WTC11 (cell line): Measurements from ENCODE around the gene VWF. TPM values are rescaled to one million over a fixed set of nuclear protein-coding genes. Genes with fewer than 3 reads are reported as not detected.

ENCODE experiments used
- ATAC-seq: fragments of 200-7000 bp; cut with Tn5 transposase; 2 replicates; pipeline ENCODE4 v1.10.0; 2021; ENCODE audit warnings: mild to moderate bottlenecking, moderate library complexity
- CTCF ChIA-PET: fragments of 300-600 bp; sonication (Branson Sonifier 250); formaldehyde crosslinking; loops from one replicate; lab custom pipeline; 2021; ENCODE audit warnings: antibody characterized with exemption; lab: Charles Lee
- POLR2A ChIA-PET: fragments of 350-600 bp; sonication (Branson Sonifier 250); formaldehyde crosslinking; loops from one replicate; lab custom pipeline; 2021; ENCODE audit warnings: antibody characterized with exemption; lab: Charles Lee
- DNase-seq: peaks from one replicate; pipeline ENCODE4 v3.0.0; 2021; ENCODE audit warnings: low spot score
- H3K27ac Mint-ChIP-seq: 2 replicates; pipeline ENCODE4 v1.8.0; 2021; ENCODE audit warnings: mixed read lengths
- H3K27me3 Mint-ChIP-seq: 2 replicates; pipeline ENCODE4 v1.8.0; 2021; ENCODE audit warnings: low read depth, mild to moderate bottlenecking, moderate library complexity, mixed read lengths
- H3K36me3 Mint-ChIP-seq: 2 replicates; pipeline ENCODE4 v1.8.0; 2021; ENCODE audit warnings: mixed read lengths
- H3K4me1 Mint-ChIP-seq: 2 replicates; pipeline ENCODE4 v1.8.0; 2022; ENCODE audit warnings: mixed read lengths
- H3K4me3 Mint-ChIP-seq: 2 replicates; pipeline ENCODE4 v1.8.0; 2021; ENCODE audit warnings: mild to moderate bottlenecking, moderate library complexity, mixed read lengths
- H3K9me3 Mint-ChIP-seq: 2 replicates; pipeline ENCODE4 v1.8.0; 2021; ENCODE audit warnings: mixed read lengths
- ATF1 ChIP-seq: sonication (generic); formaldehyde crosslinking; IDR thresholded peaks from 2 replicates; pipeline ENCODE4 v1.8.1; 2023; ENCODE audit warnings: mild to moderate bottlenecking, moderate library complexity, missing genetic modification reagents
- CBFB ChIP-seq: sonication (generic); formaldehyde crosslinking; IDR thresholded peaks from 2 replicates; pipeline ENCODE4 v1.8.1; 2022; ENCODE audit warnings: mild to moderate bottlenecking, low read depth, missing genetic modification reagents
- EMX1 ChIP-seq: fragments of 250-450 bp; sonication (Bioruptor Pico); IDR thresholded peaks from 2 replicates; pipeline ENCODE4 v1.8.0; 2021; ENCODE audit warnings: mild to moderate bottlenecking
- ESRRA ChIP-seq: sonication (generic); formaldehyde crosslinking; IDR thresholded peaks from 2 replicates; pipeline ENCODE4 v1.8.1; 2022; ENCODE audit warnings: mild to moderate bottlenecking, missing genetic modification reagents, borderline replicate concordance
- FOXJ3 ChIP-seq: sonication (generic); formaldehyde crosslinking; IDR thresholded peaks from 2 replicates; pipeline ENCODE4 v1.9.0; 2021; ENCODE audit warnings: missing genetic modification reagents, mild to moderate bottlenecking, borderline replicate concordance
- GABPB1 ChIP-seq: sonication (generic); formaldehyde crosslinking; IDR thresholded peaks from 2 replicates; pipeline ENCODE4 v1.8.1; 2023; ENCODE audit warnings: mild to moderate bottlenecking, missing genetic modification reagents
- GRHL2 ChIP-seq: fragments of 250-450 bp; sonication (Bioruptor Pico); IDR thresholded peaks from 2 replicates; pipeline ENCODE4 v1.8.0; 2022; ENCODE audit warnings: mild to moderate bottlenecking, moderate library complexity; ENCODE audit not compliant: insufficient replicate concordance, severe bottlenecking
- GTF2I ChIP-seq: fragments of 250-450 bp; sonication (Bioruptor Pico); conservative IDR thresholded peaks from 2 replicates; pipeline ENCODE4 v1.4.0; 2021; ENCODE audit warnings: mild to moderate bottlenecking
- HMGA2 ChIP-seq: fragments of 250-450 bp; sonication (Bioruptor Pico); IDR thresholded peaks from 2 replicates; pipeline ENCODE4 v1.4.0; 2021; ENCODE audit warnings: mild to moderate bottlenecking, moderate library complexity
- IRF2 ChIP-seq: sonication (generic); formaldehyde crosslinking; IDR thresholded peaks from 2 replicates; pipeline ENCODE4 v1.8.0; 2022; ENCODE audit warnings: low read depth, missing genetic modification reagents, borderline replicate concordance
- MXD4 ChIP-seq: fragments of 250-450 bp; sonication (Bioruptor Pico); IDR thresholded peaks from 2 replicates; pipeline ENCODE4 v1.8.0; 2021; ENCODE audit warnings: mild to moderate bottlenecking, moderate library complexity, borderline replicate concordance
- NR2C2 ChIP-seq: sonication (generic); formaldehyde crosslinking; IDR thresholded peaks from 2 replicates; pipeline ENCODE4 v1.8.0; 2022; ENCODE audit warnings: mild to moderate bottlenecking, missing genetic modification reagents
- OVOL2 ChIP-seq: fragments of 250-450 bp; sonication (Bioruptor Pico); IDR thresholded peaks from 2 replicates; pipeline ENCODE4 v1.9.0; 2021; ENCODE audit warnings: mild to moderate bottlenecking, borderline replicate concordance
- PRRX2 ChIP-seq: fragments of 250-450 bp; sonication (Bioruptor Pico); IDR thresholded peaks from 2 replicates; pipeline ENCODE4 v1.8.0; 2021; ENCODE audit warnings: mild to moderate bottlenecking
- RORB ChIP-seq: fragments of 250-450 bp; sonication (Bioruptor Pico); IDR thresholded peaks from 2 replicates; pipeline ENCODE4 v1.9.0; 2021; ENCODE audit warnings: mild to moderate bottlenecking
- SP1 ChIP-seq: sonication (generic); formaldehyde crosslinking; conservative IDR thresholded peaks from 2 replicates; pipeline ENCODE4 v1.8.1; 2022; ENCODE audit warnings: missing genetic modification reagents
- ZBTB21 ChIP-seq: sonication (generic); formaldehyde crosslinking; IDR thresholded peaks from 2 replicates; pipeline ENCODE4 v1.8.1; 2023; ENCODE audit warnings: mild to moderate bottlenecking, missing genetic modification reagents, borderline replicate concordance
- ZNF232 ChIP-seq: sonication (generic); formaldehyde crosslinking; IDR thresholded peaks from 2 replicates; pipeline ENCODE4 v1.8.0; 2022; ENCODE audit warnings: mild to moderate bottlenecking, missing genetic modification reagents
- ZNF263 ChIP-seq: sonication (generic); formaldehyde crosslinking; IDR thresholded peaks from 2 replicates; pipeline ENCODE4 v1.8.1; 2022; ENCODE audit warnings: low read depth, mild to moderate bottlenecking, moderate library complexity, missing genetic modification reagents
- ZNF396 ChIP-seq: fragments of 250-450 bp; sonication (Bioruptor Pico); IDR thresholded peaks from 2 replicates; pipeline ENCODE4 v1.8.0; 2021; ENCODE audit warnings: mild to moderate bottlenecking, moderate library complexity, borderline replicate concordance
- ZNF423 ChIP-seq: fragments of 250-450 bp; sonication (Bioruptor Pico); IDR thresholded peaks from 2 replicates; pipeline ENCODE4 v2.1.2; 2022; ENCODE audit warnings: mild to moderate bottlenecking, moderate library complexity
- total RNA-seq: library from RNA; stranded (reverse); gene quantifications from 3 replicates; pipeline ENCODE4 v1.2.3, GENCODE V29; 2021
- TF ChIP-seq, protein P1 (sequence below): fragments of 250-450 bp; sonication (Bioruptor Pico); conservative IDR thresholded peaks from 2 replicates; pipeline ENCODE4 v1.9.0; 2021; ENCODE audit warnings: mild to moderate bottlenecking
- TF ChIP-seq, protein P2 (sequence below): sonication (generic); formaldehyde crosslinking; IDR thresholded peaks from 2 replicates; pipeline ENCODE4 v1.8.1; 2022; ENCODE audit warnings: missing genetic modification reagents, borderline replicate concordance
- TF ChIP-seq, protein P3 (sequence below): sonication (generic); formaldehyde crosslinking; IDR thresholded peaks from 2 replicates; pipeline ENCODE4 v1.8.1; 2023; ENCODE audit warnings: mild to moderate bottlenecking, moderate library complexity, missing genetic modification reagents
- TF ChIP-seq, protein P4 (sequence below): sonication (generic); formaldehyde crosslinking; IDR thresholded peaks from 2 replicates; pipeline ENCODE4 v1.8.1; 2022; ENCODE audit warnings: mild to moderate bottlenecking, moderate library complexity, missing genetic modification reagents
- TF ChIP-seq, protein P5 (sequence below): sonication (generic); formaldehyde crosslinking; IDR thresholded peaks from 2 replicates; pipeline ENCODE4 v1.8.0; 2022; ENCODE audit warnings: mild to moderate bottlenecking, missing genetic modification reagents

Gene VWF
- total RNA-seq, 1 experiment from 2014 or later = 0.48 TPM

DNA sequence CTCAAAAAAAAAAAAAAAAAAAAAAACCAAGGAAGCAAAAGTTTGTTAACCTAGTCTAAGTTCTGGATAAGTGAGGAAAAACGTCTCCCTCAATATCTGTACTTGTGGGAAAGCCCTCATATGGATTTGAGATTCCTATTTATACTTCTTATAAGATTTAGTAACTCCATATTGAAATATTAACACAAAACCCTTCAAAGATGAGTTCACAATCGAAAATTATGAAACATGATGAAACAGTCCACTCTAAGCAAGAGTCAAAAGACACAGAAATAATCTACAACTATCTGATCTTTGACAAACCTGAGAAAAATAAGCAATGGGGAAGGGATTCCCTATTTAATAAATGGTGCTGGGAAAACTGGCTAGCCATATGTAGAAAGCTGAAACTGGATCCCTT lies 25.2 kb downstream of the VWF start:
- H3K27ac Mint-ChIP-seq = no peak overlapping the region
- no peak for DNase-seq
- H3K4me1 Mint-ChIP-seq = no peaks in the 10 kb centered on the region
- CTCF ChIA-PET = no interaction called here
- no peak for TF ChIP-seq ESRRA (CRISPR knock-in tag)
- no peak for TF ChIP-seq ZNF396 (CRISPR knock-in tag)
- no peak for TF ChIP-seq GTF2I (CRISPR knock-in tag)
- no peak for TF ChIP-seq OVOL2 (CRISPR knock-in tag)
- TF ChIP-seq GRHL2 (CRISPR knock-in tag) = no peak
- TF ChIP-seq CBFB (CRISPR knock-in tag) = no peak
- TF ChIP-seq NR2C2 = no peak
- TF ChIP-seq, protein P1, sequence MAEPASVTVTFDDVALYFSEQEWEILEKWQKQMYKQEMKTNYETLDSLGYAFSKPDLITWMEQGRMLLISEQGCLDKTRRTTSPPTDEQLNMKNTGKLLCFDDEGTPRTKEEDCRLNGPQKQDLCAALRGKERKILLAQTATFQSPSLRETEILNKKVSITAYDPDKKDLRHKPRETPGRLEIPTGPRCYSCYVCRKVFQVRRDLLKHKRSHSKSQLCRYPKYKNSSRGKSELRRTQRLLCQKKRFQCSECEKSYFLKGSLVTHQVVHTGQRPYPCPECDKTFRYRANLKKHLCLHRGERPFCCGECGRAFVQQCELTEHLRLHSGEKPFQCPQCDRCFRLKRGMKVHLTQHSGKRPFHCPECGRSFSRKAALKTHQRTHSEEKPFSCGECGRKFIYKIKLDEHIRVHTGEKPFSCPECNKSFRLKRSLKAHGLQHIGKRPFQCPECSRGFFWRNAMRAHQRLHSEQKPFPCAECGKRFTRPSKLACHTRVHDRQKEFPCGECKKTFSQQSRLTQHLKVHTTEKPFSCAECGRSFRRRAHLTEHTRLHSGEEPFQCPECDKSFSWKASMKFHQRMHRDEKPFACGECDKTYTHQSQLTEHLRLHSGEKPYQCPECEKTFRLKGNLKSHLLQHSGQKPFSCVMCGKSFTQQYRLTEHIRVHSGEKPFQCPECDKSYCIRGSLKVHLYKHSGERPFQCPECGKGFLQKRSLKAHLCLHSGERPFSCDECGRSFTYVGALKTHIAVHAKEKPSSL (CRISPR knock-in tag) = no peak
- no peaks in the 10 kb centered on the region for H3K27me3 Mint-ChIP-seq
- H3K36me3 Mint-ChIP-seq = no peaks in the 10 kb centered on the region
- H3K9me3 Mint-ChIP-seq = no peaks in the 10 kb centered on the region; the same call in 1 of the 2 replicates
- ATAC-seq = no peak
- POLR2A ChIA-PET = no interaction called here
- no peak overlapping the region for H3K4me3 Mint-ChIP-seq

DNA sequence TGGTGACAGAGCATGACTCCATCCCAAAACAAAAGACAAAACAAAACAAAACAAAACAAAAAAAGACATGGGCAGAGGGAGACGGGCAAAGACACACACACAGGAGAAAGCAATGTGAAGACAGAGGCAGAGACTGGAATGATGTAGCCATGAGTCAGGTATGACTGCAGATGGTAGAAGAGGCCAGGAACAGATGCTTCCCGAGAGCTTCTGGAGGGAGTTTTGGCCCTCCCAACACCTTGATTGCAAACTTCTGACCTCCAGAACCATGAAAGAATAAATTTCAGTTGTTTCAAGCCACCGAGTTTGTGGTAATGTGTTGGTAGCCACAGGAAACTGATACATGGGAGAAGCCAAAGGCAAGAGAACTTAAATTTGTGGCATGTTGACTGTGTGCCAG lies 27.1 kb downstream of the VWF start:
- Mint-ChIP-seq H3K27ac (no peak overlapping the region), H3K27me3 (peaks cover 7% of the 10 kb centered on the region), H3K9me3 (peaks cover 10% of the 10 kb centered on the region), H3K4me1 (peaks cover 3% of the 10 kb centered on the region; the same call in 1 of the 2 replicates), H3K4me3 (no peak overlapping the region), H3K36me3 (peaks cover 2% of the 10 kb centered on the region; the same call in 1 of the 2 replicates)
- DNase-seq (no peak), ATAC-seq (no peak)
- ChIA-PET CTCF (no interaction called here), POLR2A (no interaction called here)
- TF ChIP-seq HMGA2 (CRISPR knock-in tag) = no peak
- no peak for TF ChIP-seq RORB (CRISPR knock-in tag)
- TF ChIP-seq, protein P2, sequence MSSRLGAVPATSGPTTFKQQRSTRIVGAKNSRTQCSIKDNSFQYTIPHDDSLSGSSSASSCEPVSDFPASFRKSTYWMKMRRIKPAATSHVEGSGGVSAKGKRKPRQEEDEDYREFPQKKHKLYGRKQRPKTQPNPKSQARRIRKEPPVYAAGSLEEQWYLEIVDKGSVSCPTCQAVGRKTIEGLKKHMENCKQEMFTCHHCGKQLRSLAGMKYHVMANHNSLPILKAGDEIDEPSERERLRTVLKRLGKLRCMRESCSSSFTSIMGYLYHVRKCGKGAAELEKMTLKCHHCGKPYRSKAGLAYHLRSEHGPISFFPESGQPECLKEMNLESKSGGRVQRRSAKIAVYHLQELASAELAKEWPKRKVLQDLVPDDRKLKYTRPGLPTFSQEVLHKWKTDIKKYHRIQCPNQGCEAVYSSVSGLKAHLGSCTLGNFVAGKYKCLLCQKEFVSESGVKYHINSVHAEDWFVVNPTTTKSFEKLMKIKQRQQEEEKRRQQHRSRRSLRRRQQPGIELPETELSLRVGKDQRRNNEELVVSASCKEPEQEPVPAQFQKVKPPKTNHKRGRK = no peak
- TF ChIP-seq SP1 (CRISPR knock-in tag) = no peak
- TF ChIP-seq EMX1 (CRISPR knock-in tag) = no peak
- TF ChIP-seq, protein P3, sequence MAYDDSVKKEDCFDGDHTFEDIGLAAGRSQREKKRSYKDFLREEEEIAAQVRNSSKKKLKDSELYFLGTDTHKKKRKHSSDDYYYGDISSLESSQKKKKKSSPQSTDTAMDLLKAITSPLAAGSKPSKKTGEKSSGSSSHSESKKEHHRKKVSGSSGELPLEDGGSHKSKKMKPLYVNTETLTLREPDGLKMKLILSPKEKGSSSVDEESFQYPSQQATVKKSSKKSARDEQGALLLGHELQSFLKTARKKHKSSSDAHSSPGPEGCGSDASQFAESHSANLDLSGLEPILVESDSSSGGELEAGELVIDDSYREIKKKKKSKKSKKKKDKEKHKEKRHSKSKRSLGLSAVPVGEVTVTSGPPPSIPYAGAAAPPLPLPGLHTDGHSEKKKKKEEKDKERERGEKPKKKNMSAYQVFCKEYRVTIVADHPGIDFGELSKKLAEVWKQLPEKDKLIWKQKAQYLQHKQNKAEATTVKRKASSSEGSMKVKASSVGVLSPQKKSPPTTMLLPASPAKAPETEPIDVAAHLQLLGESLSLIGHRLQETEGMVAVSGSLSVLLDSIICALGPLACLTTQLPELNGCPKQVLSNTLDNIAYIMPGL (CRISPR knock-in tag) = no peak
- no peak for TF ChIP-seq ATF1 (CRISPR knock-in tag)
- TF ChIP-seq ZNF423 (CRISPR knock-in tag) = no peak
- TF ChIP-seq FOXJ3 (CRISPR knock-in tag) = no peak
- no peak for TF ChIP-seq ZNF263 (CRISPR knock-in tag)
- no peak for TF ChIP-seq IRF2 (CRISPR knock-in tag)
- TF ChIP-seq, protein P4, sequence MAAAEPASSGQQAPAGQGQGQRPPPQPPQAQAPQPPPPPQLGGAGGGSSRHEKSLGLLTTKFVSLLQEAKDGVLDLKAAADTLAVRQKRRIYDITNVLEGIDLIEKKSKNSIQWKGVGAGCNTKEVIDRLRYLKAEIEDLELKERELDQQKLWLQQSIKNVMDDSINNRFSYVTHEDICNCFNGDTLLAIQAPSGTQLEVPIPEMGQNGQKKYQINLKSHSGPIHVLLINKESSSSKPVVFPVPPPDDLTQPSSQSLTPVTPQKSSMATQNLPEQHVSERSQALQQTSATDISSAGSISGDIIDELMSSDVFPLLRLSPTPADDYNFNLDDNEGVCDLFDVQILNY (CRISPR knock-in tag) = no peak
- no peak for TF ChIP-seq PRRX2 (CRISPR knock-in tag)
- no peak for TF ChIP-seq ZBTB21 (CRISPR knock-in tag)
- TF ChIP-seq ZNF232 (CRISPR knock-in tag) = no peak
- TF ChIP-seq GABPB1 (CRISPR knock-in tag) = no peak
- no peak for TF ChIP-seq MXD4 (CRISPR knock-in tag)
- TF ChIP-seq, protein P5, sequence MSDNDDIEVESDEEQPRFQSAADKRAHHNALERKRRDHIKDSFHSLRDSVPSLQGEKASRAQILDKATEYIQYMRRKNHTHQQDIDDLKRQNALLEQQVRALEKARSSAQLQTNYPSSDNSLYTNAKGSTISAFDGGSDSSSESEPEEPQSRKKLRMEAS (CRISPR knock-in tag) = no peak
